ENCODE data around the gene GAS7. TPM values are rescaled to one million over a fixed set of nuclear protein-coding genes. Genes with fewer than 3 reads are reported as not detected.

The GAS7 gene
- total and polyA plus RNA-seq, 10 of the 15 experiments (the other 5 are each of a cell fraction or from before 2014, with no cell fraction given): 2.3 to 53.4 (median 24.0) TPM

GRCh38 chr17:10183931-10184930 lies 14.2 kb downstream of the GAS7 start:
- no peaks in the 10 kb centered on the region for H3K4me1 ChIP-seq (ENCODE audit: control insufficient read depth, insufficient read depth, low read length)
- H3K4me2 ChIP-seq (ENCODE audit: control insufficient read depth, insufficient read depth): no peak overlapping the region
- CTCF ChIA-PET: no interaction called here
- H3K36me3 ChIP-seq (ENCODE audit: control insufficient read depth in 2 of 2, insufficient read depth in 2 of 2, low read length in 1 of 2): no peaks in the 10 kb centered on the region
- POLR2A ChIA-PET: no interaction called here
- in situ Hi-C loops (cut with MboI) (no loop called here), intact Hi-C loops (cut with micrococcal nuclease; ENCODE audit: unreplicated experiment) (no loop called here)
- no peak for DNase-seq (ENCODE audit: low read depth, low spot score)
- no peaks in the 10 kb centered on the region for H3K9me3 ChIP-seq (replicated peaks; ENCODE audit: control insufficient read depth, insufficient read depth, low read length)
- no peak for FAIRE-seq
- no peak overlapping the region for H3K4me3 ChIP-seq
- H3K27me3 ChIP-seq (replicated peaks in 1 of 2; ENCODE audit: control insufficient read depth in 2 of 2, insufficient read depth in 2 of 2, low read length in 1 of 2): peaks cover 0 to 2% of the 10 kb centered on the region in 2 experiments; a peak in 1 of 4 replicates
- RAD21 ChIA-PET (ENCODE audit: unreplicated experiment): interaction anchor here (0.7 kb wide), 1 partner anchor 34 kb away, joined by 3 read pairs; no protein-coding TSS in a partner anchor
- no peak overlapping the region for H3K9ac ChIP-seq (ENCODE audit: control insufficient read depth, insufficient read depth, low read length)
- SMC1A ChIA-PET (ENCODE audit: uncharacterized antibody, unreplicated experiment): interaction anchor here (1.5 kb wide), 1 partner anchor 10 kb away, joined by 3 read pairs; no protein-coding TSS in a partner anchor
- TF ChIP-seq EP300 (IDR thresholded peaks at IDR 0.05; ENCODE audit: borderline replicate concordance in 1 of 2, control insufficient read depth in 1 of 2, low read depth in 2 of 2, low read length in 2 of 2) (no peak), RB1 (IDR thresholded peaks at IDR 0.05; ENCODE audit: borderline replicate concordance) (no peak), NBN (IDR thresholded peaks at IDR 0.05) (no peak), TAF1 (IDR thresholded peaks at IDR 0.05; ENCODE audit: borderline replicate concordance, low read depth, low read length) (no peak)
- TF ChIP-seq, protein P1, sequence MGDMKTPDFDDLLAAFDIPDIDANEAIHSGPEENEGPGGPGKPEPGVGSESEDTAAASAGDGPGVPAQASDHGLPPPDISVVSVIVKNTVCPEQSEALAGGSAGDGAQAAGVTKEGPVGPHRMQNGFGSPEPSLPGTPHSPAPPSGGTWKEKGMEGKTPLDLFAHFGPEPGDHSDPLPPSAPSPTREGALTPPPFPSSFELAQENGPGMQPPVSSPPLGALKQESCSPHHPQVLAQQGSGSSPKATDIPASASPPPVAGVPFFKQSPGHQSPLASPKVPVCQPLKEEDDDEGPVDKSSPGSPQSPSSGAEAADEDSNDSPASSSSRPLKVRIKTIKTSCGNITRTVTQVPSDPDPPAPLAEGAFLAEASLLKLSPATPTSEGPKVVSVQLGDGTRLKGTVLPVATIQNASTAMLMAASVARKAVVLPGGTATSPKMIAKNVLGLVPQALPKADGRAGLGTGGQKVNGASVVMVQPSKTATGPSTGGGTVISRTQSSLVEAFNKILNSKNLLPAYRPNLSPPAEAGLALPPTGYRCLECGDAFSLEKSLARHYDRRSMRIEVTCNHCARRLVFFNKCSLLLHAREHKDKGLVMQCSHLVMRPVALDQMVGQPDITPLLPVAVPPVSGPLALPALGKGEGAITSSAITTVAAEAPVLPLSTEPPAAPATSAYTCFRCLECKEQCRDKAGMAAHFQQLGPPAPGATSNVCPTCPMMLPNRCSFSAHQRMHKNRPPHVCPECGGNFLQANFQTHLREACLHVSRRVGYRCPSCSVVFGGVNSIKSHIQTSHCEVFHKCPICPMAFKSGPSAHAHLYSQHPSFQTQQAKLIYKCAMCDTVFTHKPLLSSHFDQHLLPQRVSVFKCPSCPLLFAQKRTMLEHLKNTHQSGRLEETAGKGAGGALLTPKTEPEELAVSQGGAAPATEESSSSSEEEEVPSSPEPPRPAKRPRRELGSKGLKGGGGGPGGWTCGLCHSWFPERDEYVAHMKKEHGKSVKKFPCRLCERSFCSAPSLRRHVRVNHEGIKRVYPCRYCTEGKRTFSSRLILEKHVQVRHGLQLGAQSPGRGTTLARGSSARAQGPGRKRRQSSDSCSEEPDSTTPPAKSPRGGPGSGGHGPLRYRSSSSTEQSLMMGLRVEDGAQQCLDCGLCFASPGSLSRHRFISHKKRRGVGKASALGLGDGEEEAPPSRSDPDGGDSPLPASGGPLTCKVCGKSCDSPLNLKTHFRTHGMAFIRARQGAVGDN (IDR thresholded peaks at IDR 0.05): no peak
- no peak for ATAC-seq
- H3K79me2 ChIP-seq (ENCODE audit: control insufficient read depth, insufficient read depth, low read length): no peaks in the 10 kb centered on the region
- WGBS (ENCODE audit: insufficient coverage, insufficient replicate concordance, low lambda C conversion rate, missing lambda C conversion rate): 24% methylated on average over 8 of the region's 8 CpGs
- H3K27ac ChIP-seq (ENCODE audit: control insufficient read depth, insufficient read depth): no peak overlapping the region
- no peaks in the 10 kb centered on the region for H4K20me1 ChIP-seq (ENCODE audit: control insufficient read depth, insufficient read depth)
- BruUV-seq (replicated peaks): no TSS peak
- H2AFZ ChIP-seq (ENCODE audit: control insufficient read depth, low read depth, low read length): no peak overlapping the region
